Ureter (tissue), 1 donor: Measurements from ENCODE around the gene APOBEC2. TPM values are rescaled to one million over a fixed set of nuclear protein-coding genes. Genes with fewer than 3 reads are reported as not detected.
A peak's percentile ranks its signal among the peaks of the same experiment; 100 is the strongest.

ENCODE experiments used
- DNase-seq: peaks from one replicate; pipeline ENCODE4 v3.0.0-alpha.2; 2020; ENCODE audit warnings: low spot score
- total RNA-seq: library from RNA; stranded (reverse); gene quantifications from one replicate; pipeline ENCODE4 v1.2.4, GENCODE V29; 2023
- donor health status: DM: yes; HTN: yes; CAD: no.

Gene APOBEC2
- total RNA-seq, 1 donor from 2014 or later, result 0.57 TPM

- no peak for DNase-seq
Measured at GRCh38 chr6:41058783-41059181, 5.8 kb downstream of the APOBEC2 start.

GRCh38 chr6:41059556-41059955 is 6.6 kb downstream of the APOBEC2 start:
- no peak for DNase-seq

- no peak for DNase-seq
Measured at GRCh38 chr6:41061196-41061726, 8.3 kb downstream of the APOBEC2 start.

- DNase-seq, result no peak
Measured at GRCh38 chr6:41062056-41062455, 9.1 kb downstream of the APOBEC2 start.

GRCh38 chr6:41063884-41064285 is 10.9 kb downstream of the APOBEC2 start:
- no peak for DNase-seq

- no peak for DNase-seq
Measured at GRCh38 chr6:41064841-41065240, 11.8 kb downstream of the APOBEC2 start.

GRCh38 chr6:41065550-41066026 is 12.6 kb downstream of the APOBEC2 start:
- no peak for DNase-seq

GRCh38 chr6:41066867-41067304 is 13.9 kb downstream of the APOBEC2 start:
- peak; percentile 73 for DNase-seq

GRCh38 chr6:41071501-41071922 is 18.5 kb downstream of the APOBEC2 start:
- DNase-seq, result no peak

GRCh38 chr6:41071923-41072835 is 19.2 kb downstream of the APOBEC2 start, which contains the start of gene OARD1:
Gene OARD1 (minus strand): TSS chr6:41072356. CDS start chr6:41071634, 722 bp downstream.
- DNase-seq, result peak; percentile 100

GRCh38 chr6:41072836-41073202 is 19.8 kb downstream of the APOBEC2 start, which contains the start of gene NFYA:
Gene NFYA (plus strand): TSS chr6:41072974. CDS start chr6:41079090, 6,116 bp downstream.
- no peak for DNase-seq

GRCh38 chr6:41073203-41073967 is 20.4 kb downstream of the APOBEC2 start:
- peak; percentile 91 for DNase-seq

- no peak for DNase-seq
Measured at GRCh38 chr6:41073968-41074691, 21.1 kb downstream of the APOBEC2 start.

GRCh38 chr6:41074692-41075436 is 21.9 kb downstream of the APOBEC2 start:
- no peak for DNase-seq

- no peak for DNase-seq
Measured at GRCh38 chr6:41075651-41076626, 22.9 kb downstream of the APOBEC2 start.

- no peak for DNase-seq
Measured at GRCh38 chr6:41077536-41077935, 24.5 kb downstream of the APOBEC2 start.

GRCh38 chr6:41078101-41078500 is 25.1 kb downstream of the APOBEC2 start:
- DNase-seq, result no peak

- DNase-seq, result no peak
Measured at GRCh38 chr6:41079080-41079479, 26.1 kb downstream of the APOBEC2 start.

GRCh38 chr6:41080621-41081020 is 27.6 kb downstream of the APOBEC2 start:
- DNase-seq, result no peak
